IMR-90 (cell line): Measurements from ENCODE around the gene SLF2. TPM values are rescaled to one million over a fixed set of nuclear protein-coding genes. Genes with fewer than 3 reads are reported as not detected.

Experiments used
- ATAC-seq: fragments of 200-7000 bp; cut with Tn5 transposase; 2 replicates; pipeline ENCODE4 v1.9.1; 2020; ENCODE audit warnings: low read depth, mild to moderate bottlenecking, moderate library complexity
- BruUV-seq: library from RNA; stranded (reverse); fragments of 400-500 nt; replicated peaks from 2 replicates; lab custom pipeline; 2021; lab: Mats Ljungman, UMichigan
- CTCF ChIA-PET: fragments of 300-600 bp; formaldehyde crosslinking; extraction: SDS; loops from one replicate; lab custom pipeline; 2021; ENCODE audit warnings: antibody characterized with exemption; lab: Yijun Ruan, JAX
- POLR2A ChIA-PET: fragments of 300-600 bp; sonication (Branson Sonifier 250); formaldehyde crosslinking; loops from one replicate; lab custom pipeline; 2022; ENCODE audit warnings: antibody characterized with exemption; ENCODE audit not compliant: unreplicated experiment; lab: Charles Lee
- DNase-seq: peaks from one replicate; pipeline ENCODE4 v3.0.0; 2013
- H2AFZ ChIP-seq: replicated peaks from 2 replicates; pipeline ENCODE3; 2013; ENCODE audit warnings: low read length, mild to moderate bottlenecking; ENCODE audit not compliant: poor library complexity
- H2AK5ac ChIP-seq: 2 replicates; pipeline ENCODE4 v1.6.1; 2013; ENCODE audit warnings: low read depth, low read length, inconsistent platforms
- H2AK9ac ChIP-seq: replicated peaks from 2 replicates; pipeline ENCODE3; 2013; ENCODE audit warnings: mild to moderate bottlenecking, low read depth, low read length, moderate library complexity; ENCODE audit not compliant: poor library complexity
- H2BK120ac ChIP-seq: 2 replicates; pipeline ENCODE4 v1.6.1; 2013; ENCODE audit warnings: low read depth, low read length, inconsistent platforms
- H2BK15ac ChIP-seq: 3 replicates; pipeline ENCODE4 v1.6.1; 2013; ENCODE audit warnings: low read depth, low read length, inconsistent platforms
- H2BK20ac ChIP-seq: 2 replicates; pipeline ENCODE4 v1.6.1; 2013; ENCODE audit warnings: low read depth, mild to moderate bottlenecking, inconsistent platforms, low read length, moderate library complexity
- H2BK5ac ChIP-seq: 2 replicates; pipeline ENCODE4 v1.6.1; 2013; ENCODE audit warnings: mild to moderate bottlenecking, low read depth, low read length, inconsistent platforms; ENCODE audit not compliant: poor library complexity, severe bottlenecking
- H3K14ac ChIP-seq: replicated peaks from 2 replicates; pipeline ENCODE4 v1.6.1; 2013; ENCODE audit warnings: low read depth, low read length, inconsistent platforms
- H3K18ac ChIP-seq: 2 replicates; pipeline ENCODE4 v1.6.1; 2013; ENCODE audit warnings: low read depth, low read length, control low read depth
- H3K23ac ChIP-seq: 2 replicates; pipeline ENCODE4 v1.6.1; 2013; ENCODE audit warnings: low read depth, low read length, inconsistent platforms
- H3K27ac ChIP-seq: 2 replicates; pipeline ENCODE4 v1.5.1; 2013; ENCODE audit warnings: mild to moderate bottlenecking, control low read depth, low read length; ENCODE audit not compliant: insufficient read depth
- H3K27me3 ChIP-seq: 2 replicates; pipeline ENCODE4 v1.6.1; 2013; ENCODE audit warnings: low read length; ENCODE audit not compliant: control insufficient read depth, insufficient read depth
- H3K36me3 ChIP-seq: 2 replicates; pipeline ENCODE4 v1.6.1; 2013; ENCODE audit warnings: low read length, mixed read lengths; ENCODE audit not compliant: control insufficient read depth, insufficient read depth
- H3K4ac ChIP-seq: 2 replicates; pipeline ENCODE4 v1.6.1; 2013; ENCODE audit warnings: low read depth, low read length, inconsistent platforms
- H3K4me1 ChIP-seq: 2 replicates; pipeline ENCODE4 v1.6.1; 2013; ENCODE audit warnings: low read length, mixed read lengths; ENCODE audit not compliant: control insufficient read depth, insufficient read depth
- H3K4me2 ChIP-seq: 2 replicates; pipeline ENCODE4 v1.6.1; 2013; ENCODE audit warnings: low read depth, mild to moderate bottlenecking, control low read depth, low read length, moderate library complexity
- H3K4me3 ChIP-seq: 2 replicates; pipeline ENCODE4 v1.5.1; 2013; ENCODE audit warnings: low read depth, mild to moderate bottlenecking, control low read depth, low read length, moderate library complexity; ENCODE audit not compliant: insufficient read depth
- H3K56ac ChIP-seq: 2 replicates; pipeline ENCODE4 v1.6.1; 2013; ENCODE audit warnings: low read length, inconsistent platforms; ENCODE audit not compliant: insufficient read depth; ENCODE audit errors: extremely low read depth
- H3K79me1 ChIP-seq, 2 experiments: 2 replicates each; pipeline ENCODE4 v1.6.1; 2013; ENCODE audit warnings: low read length in 2 of 2, inconsistent platforms in 1 of 2, low read depth in 1 of 2
- H3K9ac ChIP-seq: 2 replicates; pipeline ENCODE4 v1.6.1; 2013; ENCODE audit warnings: low read depth, low read length, control low read depth
- H3K9me1 ChIP-seq: 2 replicates; pipeline ENCODE4 v1.6.1; 2013; ENCODE audit warnings: low read length, inconsistent platforms; ENCODE audit not compliant: insufficient read depth
- H3K9me3 ChIP-seq: 2 replicates; pipeline ENCODE4 v1.6.1; 2013; ENCODE audit warnings: low read length; ENCODE audit not compliant: control insufficient read depth, insufficient read depth
- H4K20me1 ChIP-seq: 2 replicates; pipeline ENCODE4 v1.6.1; 2013; ENCODE audit warnings: low read length, inconsistent platforms; ENCODE audit not compliant: insufficient read depth
- H4K5ac ChIP-seq: 2 replicates; pipeline ENCODE4 v1.6.1; 2013; ENCODE audit warnings: mild to moderate bottlenecking, low read depth, low read length, control low read depth
- H4K8ac ChIP-seq, 2 experiments: 2 replicates each; pipeline ENCODE4 v1.6.1; 2013; ENCODE audit warnings: low read depth in 2 of 2, low read length in 2 of 2, control low read depth in 1 of 2, inconsistent platforms in 1 of 2
- H4K91ac ChIP-seq: 2 replicates; pipeline ENCODE4 v1.6.1; 2013; ENCODE audit warnings: low read depth, low read length, inconsistent platforms; ENCODE audit not compliant: insufficient read depth
- BHLHE40 ChIP-seq: fragments of 150-350 bp; IDR thresholded peaks from 2 replicates; pipeline ENCODE4 v1.6.1; 2016; ENCODE audit warnings: mild to moderate bottlenecking, low read depth, low read length
- CEBPB ChIP-seq: IDR thresholded peaks from 2 replicates; pipeline ENCODE4 v1.6.1; 2012; ENCODE audit warnings: low read depth, low read length, improper control_type of control experiment
- CHD1 ChIP-seq: IDR thresholded peaks from 2 replicates; pipeline ENCODE4 v1.6.1; 2012; ENCODE audit warnings: low read depth, low read length, improper control_type of control experiment
- ELK1 ChIP-seq: fragments of 150-350 bp; IDR thresholded peaks from 2 replicates; pipeline ENCODE4 v1.6.1; 2016; ENCODE audit warnings: low read depth, mild to moderate bottlenecking, low read length, moderate library complexity, borderline replicate concordance
- FOS ChIP-seq: fragments of 150-350 bp; IDR thresholded peaks from 2 replicates; pipeline ENCODE4 v1.6.1; 2016; ENCODE audit warnings: low read depth, low read length
- MAFK ChIP-seq: IDR thresholded peaks from 2 replicates; pipeline ENCODE4 v1.6.1; 2012; ENCODE audit warnings: low read depth, low read length, improper control_type of control experiment
- MAZ ChIP-seq: IDR thresholded peaks from 2 replicates; pipeline ENCODE4 v1.6.1; 2012; ENCODE audit warnings: low read depth, mild to moderate bottlenecking, low read length, improper control_type of control experiment, moderate library complexity, borderline replicate concordance
- MXI1 ChIP-seq: IDR thresholded peaks from 2 replicates; pipeline ENCODE4 v1.6.1; 2012; ENCODE audit warnings: low read depth, mild to moderate bottlenecking, low read length, moderate library complexity, borderline replicate concordance
- NFE2L2 ChIP-seq: fragments of 150-350 bp; IDR thresholded peaks from 2 replicates; pipeline ENCODE4 v1.6.1; 2016; ENCODE audit warnings: low read depth, mild to moderate bottlenecking, low read length
- POLR2A ChIP-seq: IDR thresholded peaks from 2 replicates; pipeline ENCODE4 v1.6.1; 2012; ENCODE audit warnings: mild to moderate bottlenecking, low read depth, low read length
- RAD21 ChIP-seq: IDR thresholded peaks from 2 replicates; pipeline ENCODE4 v1.6.1; 2012; ENCODE audit warnings: low read length, improper control_type of control experiment
- dilution Hi-C: fragments of 300-500 bp; cut with HindIII; formaldehyde crosslinking; loops from one replicate; pipeline ENCODE4 v1.14.3; 2018; ENCODE audit warnings: low sequenced_read_pairs; ENCODE audit not compliant: unreplicated experiment
- in situ Hi-C: fragments of 300-500 bp; cut with MboI; formaldehyde crosslinking; loops from 3 replicates; pipeline ENCODE4 v1.14.3; 2019; ENCODE audit warnings: low sequenced_read_pairs, inconsistent platforms, mixed read lengths
- intact Hi-C: fragments of 100-400 bp; cut with micrococcal nuclease; formaldehyde crosslinking; loops from 2 replicates; pipeline ENCODE4 v1.10.0; 2022
- polyA plus RNA-seq, 3 experiments: library from polyadenylated mRNA; depleted of rRNA; stranded (reverse); fragments of >200 nt; gene quantifications; 2 replicates each; pipeline ENCODE4 v1.2.3, GENCODE V29; 2012; ENCODE audit warnings: low replicate concordance in 1 of 3
- total RNA-seq: library from RNA; depleted of rRNA; stranded (reverse); fragments of >200 nt; gene quantifications from 2 replicates; pipeline ENCODE4 v1.2.3, GENCODE V29; 2012
- TF ChIP-seq, protein P1 (sequence below): fragments of 150-350 bp; IDR thresholded peaks from 2 replicates; pipeline ENCODE4 v1.6.1; 2017; ENCODE audit warnings: mild to moderate bottlenecking, antibody characterized with exemption, low read length, low read depth
- TF ChIP-seq, protein P2 (sequence below): conservative IDR thresholded peaks from 2 replicates; pipeline ENCODE4 v1.5.1; 2012; ENCODE audit warnings: mild to moderate bottlenecking, low read depth, low read length, improper control_type of control experiment

SLF2 gene
- total and polyA plus RNA-seq, 2 of the 4 experiments (the other 2 are of a cell fraction), result 8.5 to 21.7 TPM

DNA sequence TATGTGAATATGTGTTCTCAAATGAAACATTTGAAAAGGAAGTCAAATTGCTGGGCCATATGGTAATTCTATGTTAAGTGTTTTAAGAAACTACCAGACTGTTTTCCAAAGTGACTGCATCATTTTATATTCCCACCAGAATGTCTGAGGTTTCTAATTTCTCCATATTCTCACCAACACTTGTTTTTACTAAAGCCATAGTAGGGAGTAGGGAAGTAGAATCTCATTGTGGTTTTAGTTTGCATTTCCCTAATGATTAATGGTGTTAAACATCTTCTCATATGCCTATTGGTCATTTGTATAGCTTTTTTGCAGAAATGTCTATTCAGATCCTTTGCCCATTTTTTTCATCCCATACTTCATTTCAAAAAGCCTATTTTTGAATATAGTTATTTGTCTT lies 47.5 kb downstream of the SLF2 start:
- ChIA-PET CTCF (no interaction called here), POLR2A (no interaction called here)
- Histone ChIP-seq H3K27me3 (no peaks in the 10 kb centered on the region), H3K18ac (no peak overlapping the region), H2BK5ac (no peak overlapping the region), H3K9me1 (0 out of 2 replicates have a peak, but pooled peaks cover 3% of the 10 kb centered on the region), H4K20me1 (no peaks in the 10 kb centered on the region), H2AK9ac (no peak overlapping the region), H2AFZ (no peak overlapping the region), H2BK20ac (no peak overlapping the region), H3K56ac (no peak overlapping the region), H3K23ac (no peak overlapping the region), H3K36me3 (peaks cover 26% of the 10 kb centered on the region), H3K4me1 (no peaks in the 10 kb centered on the region), H3K4ac (no peak overlapping the region), H3K9me3 (no peaks in the 10 kb centered on the region), H4K8ac (no peak overlapping the region), H3K27ac (no peak overlapping the region), H3K79me1 (peaks cover 2 to 5% of the 10 kb centered on the region in 2 experiments; a peak in 1 of 4 replicates), H3K14ac (no peak overlapping the region), H3K4me3 (no peak overlapping the region), H2BK15ac (no peak overlapping the region), H4K91ac (no peak overlapping the region), H2AK5ac (no peak overlapping the region), H3K9ac (no peak overlapping the region), H3K4me2 (no peak overlapping the region), H2BK120ac (no peak overlapping the region), H4K5ac (no peak overlapping the region)
- DNase-seq (no peak), ATAC-seq (no peak)
- TF ChIP-seq MXI1 (no peak), NFE2L2 (no peak), MAFK (no peak), FOS (no peak), POLR2A (no peak), CEBPB (no peak), BHLHE40 (no peak), CHD1 (no peak), RAD21 (no peak), ELK1 (no peak), MAZ (no peak)
- TF ChIP-seq, protein P1, sequence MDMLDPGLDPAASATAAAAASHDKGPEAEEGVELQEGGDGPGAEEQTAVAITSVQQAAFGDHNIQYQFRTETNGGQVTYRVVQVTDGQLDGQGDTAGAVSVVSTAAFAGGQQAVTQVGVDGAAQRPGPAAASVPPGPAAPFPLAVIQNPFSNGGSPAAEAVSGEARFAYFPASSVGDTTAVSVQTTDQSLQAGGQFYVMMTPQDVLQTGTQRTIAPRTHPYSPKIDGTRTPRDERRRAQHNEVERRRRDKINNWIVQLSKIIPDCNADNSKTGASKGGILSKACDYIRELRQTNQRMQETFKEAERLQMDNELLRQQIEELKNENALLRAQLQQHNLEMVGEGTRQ, result no peak
- TF ChIP-seq, protein P2, sequence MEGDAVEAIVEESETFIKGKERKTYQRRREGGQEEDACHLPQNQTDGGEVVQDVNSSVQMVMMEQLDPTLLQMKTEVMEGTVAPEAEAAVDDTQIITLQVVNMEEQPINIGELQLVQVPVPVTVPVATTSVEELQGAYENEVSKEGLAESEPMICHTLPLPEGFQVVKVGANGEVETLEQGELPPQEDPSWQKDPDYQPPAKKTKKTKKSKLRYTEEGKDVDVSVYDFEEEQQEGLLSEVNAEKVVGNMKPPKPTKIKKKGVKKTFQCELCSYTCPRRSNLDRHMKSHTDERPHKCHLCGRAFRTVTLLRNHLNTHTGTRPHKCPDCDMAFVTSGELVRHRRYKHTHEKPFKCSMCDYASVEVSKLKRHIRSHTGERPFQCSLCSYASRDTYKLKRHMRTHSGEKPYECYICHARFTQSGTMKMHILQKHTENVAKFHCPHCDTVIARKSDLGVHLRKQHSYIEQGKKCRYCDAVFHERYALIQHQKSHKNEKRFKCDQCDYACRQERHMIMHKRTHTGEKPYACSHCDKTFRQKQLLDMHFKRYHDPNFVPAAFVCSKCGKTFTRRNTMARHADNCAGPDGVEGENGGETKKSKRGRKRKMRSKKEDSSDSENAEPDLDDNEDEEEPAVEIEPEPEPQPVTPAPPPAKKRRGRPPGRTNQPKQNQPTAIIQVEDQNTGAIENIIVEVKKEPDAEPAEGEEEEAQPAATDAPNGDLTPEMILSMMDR, result no peak
- intact Hi-C loops (loop anchor here (5.0 kb wide), 1 partner anchor 33 kb away; no protein-coding TSS in a partner anchor), in situ Hi-C loops (no loop called here), dilution Hi-C loops (no loop called here)
- no TSS peak for BruUV-seq
